Measurements from ENCODE around the gene RARB.
A peak's percentile ranks its signal among the peaks of the same experiment; 100 is the strongest.

Gene RARB

DNA sequence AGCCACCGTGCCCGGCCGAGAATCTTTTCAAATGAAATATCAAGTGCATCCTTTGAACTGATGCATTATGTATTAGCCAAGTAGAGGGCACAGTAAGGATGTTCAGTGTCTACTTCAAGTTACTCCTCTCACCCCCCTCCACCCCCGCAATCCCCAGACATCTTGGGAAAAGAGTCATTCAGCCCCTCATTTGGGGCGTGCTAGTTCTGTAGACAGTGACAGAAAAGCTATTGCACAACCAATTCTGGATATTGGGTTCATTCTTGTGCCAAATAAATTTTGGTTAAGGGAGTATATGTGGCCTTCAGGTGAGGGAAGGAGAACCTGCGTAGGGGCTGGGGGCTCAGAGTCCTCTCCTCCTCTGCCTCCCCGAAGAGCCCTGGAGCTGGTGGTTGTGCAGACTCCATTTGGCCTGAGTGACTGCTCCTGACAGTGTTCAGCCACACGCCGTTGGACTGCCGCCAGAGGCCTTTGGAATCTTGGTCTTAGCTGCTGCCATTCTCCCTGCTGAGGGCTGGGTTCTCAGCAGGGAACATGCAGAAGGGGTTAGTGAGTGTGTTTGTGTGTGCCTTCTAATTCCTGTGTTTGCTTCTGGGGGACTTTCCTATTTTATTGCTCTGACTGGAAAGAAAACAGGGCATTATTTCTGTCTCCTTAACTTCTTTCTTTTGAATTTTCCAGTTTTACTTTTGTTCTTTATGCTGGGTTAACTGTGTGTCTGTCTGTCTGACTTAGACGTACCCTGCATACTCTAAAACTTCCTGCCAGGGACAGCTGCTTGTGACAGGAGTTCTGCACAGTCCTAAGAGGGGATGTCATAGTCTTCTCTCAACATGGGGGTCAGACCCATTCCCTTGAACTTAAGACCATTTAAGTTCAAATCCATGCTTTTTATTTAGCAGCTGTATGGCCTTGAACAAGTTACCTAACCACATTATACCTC, 21.0 kb downstream of the RARB start:
- DNase-seq, result peak; percentile 28

DNA sequence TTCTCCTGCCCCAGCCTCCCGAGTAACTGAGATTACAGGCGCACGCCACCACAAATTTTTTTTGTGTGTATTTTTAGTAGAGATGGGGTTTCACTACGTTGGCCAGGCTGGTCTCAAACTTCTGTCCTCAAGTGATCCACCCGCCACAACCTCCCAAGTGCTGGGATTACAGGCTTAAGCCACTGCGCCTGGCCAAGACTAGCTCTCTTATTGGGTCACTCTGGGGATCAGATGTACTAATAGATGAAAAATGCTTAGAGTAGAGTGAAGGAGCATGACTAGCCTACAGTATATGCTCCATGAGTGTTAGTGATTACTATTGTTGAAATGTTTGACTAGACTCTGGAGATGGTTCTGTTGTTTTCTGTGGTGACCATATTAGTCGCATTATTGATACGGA, 21.8 kb downstream of the RARB start:
- DNase-seq, result no peak

DNA sequence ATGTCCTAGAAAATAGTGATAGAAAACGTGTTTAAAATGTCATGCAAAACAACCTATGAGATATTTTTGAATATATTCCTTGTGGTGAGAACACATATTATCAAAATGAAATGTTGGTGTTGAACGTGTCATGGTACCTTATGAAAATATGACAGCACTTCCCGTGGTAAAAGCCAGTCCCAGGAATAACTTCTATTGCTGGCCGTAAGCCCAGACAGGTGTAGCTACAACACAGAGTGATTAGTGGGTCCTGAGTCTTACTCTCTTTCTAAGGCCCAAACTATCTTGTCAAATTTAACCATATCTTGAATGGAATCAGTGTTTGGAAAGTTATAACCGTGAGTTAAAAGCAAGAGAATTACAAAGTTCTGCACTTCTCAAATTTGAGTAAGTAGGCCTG, 24.1 kb downstream of the RARB start:
- DNase-seq, result no peak

DNA sequence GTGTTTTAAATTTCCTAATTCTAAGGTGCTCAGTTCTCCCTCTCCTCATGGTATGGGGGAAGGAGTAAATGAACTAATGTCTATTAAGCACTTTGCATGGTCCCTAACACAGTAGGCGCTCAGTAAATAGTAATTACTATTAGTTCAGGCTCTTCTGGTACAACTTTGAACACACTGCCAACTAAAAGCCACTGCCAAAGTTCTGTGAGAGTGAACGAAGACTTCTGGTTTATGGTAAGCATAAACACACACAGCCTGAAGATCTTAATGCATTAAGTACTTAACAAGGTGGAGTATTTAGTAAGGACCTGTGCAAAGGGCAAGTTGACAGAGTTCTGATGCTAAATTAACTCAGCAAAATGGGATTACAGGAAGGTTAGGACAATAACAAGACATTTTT, 24.7 kb downstream of the RARB start:
- no peak for DNase-seq

DNA sequence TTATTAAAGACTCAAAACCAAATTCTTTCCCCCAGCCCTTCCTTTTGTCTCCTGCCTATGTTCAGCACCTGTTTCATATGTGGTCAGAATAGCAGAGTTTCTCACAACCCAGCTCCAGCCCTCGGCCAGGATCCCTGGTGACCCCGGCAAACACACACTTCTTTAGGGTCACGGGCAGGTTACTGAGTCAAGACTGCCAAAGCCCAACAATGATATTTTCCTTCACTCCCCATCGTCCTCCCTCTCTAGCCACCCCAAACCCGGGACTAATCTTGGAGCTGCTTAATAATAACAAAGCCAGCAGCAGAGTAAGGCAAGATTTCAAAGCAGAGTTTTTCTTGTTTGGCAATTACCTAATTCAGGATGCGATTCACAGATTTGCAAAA, 25.5 kb downstream of the RARB start:
- DNase-seq, result no peak

DNA sequence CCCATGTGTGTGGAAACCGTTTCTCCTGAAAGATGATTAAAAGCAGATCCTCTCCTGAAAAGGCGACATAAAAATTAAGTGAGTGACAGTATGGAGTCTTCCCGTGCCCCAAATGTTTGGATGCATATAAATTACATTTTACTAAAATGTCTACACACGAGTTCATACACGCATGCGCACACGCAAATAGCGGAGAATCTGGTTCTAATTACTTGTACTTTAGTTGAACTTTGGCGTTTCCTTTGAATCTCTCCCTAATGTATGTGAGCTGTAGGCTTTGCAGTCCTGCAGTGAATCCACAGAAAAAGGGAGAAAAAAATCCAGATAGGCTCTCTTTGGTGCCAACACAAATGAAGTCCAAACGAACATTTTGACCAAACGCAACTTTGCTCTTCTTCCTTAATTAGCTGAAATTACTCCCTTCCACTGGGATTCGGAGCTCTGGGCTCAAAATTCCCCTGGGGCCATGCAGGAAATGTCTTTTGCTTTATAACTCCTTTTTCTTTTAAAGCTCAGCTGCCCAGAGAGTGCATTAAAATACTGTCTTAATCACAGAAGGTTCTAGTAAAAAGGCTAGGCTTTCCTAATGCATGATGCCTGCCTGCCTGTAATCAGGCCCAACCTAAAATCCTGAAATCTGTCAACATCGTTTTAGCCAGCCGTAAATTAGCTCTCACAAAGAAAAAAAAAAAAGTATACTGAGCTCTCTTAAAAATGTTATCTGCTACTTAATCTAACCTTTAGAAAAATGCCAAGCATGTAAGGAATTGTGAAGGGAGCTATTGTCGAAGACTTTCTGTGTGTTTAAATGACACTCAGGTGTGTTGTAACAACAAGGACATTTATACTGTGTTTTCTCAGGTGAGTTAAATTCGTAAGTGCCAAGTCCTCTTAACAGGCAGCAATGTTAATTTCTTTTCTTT, 26.2 kb downstream of the RARB start:
- DNase-seq, result no peak

DNA sequence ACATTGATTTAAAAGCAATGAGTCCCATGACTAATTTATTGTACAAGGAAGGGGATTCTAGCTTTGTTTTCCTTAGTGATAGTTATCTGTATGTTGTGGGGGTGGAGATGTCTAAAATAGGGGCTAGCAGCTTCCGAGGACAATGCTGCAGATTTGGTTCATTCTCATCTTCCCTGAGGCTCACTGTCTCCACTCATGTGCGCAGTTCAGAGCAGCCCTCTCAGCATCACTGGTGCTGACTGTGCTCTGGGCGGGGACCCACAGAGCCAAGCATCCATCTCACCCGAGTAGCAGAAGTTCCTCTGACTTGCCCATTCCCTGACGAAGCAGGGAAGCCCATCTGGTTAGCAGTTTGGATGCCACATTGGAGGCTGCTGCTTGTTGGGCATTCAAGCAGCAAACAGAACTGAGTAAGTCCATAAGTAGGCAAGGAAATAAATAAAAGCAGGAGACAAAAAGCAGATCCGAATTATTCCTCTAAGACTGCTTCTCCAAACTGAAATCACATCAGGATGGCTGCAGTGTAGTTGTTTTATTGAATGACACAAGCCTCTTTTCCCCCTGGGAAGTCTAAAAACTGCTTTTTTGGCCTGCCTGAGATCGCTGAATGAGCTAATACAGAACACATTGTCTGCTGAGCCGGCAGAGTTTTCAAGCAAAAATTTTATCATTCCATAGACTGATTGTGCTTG, 27.5 kb downstream of the RARB start:
- no peak for DNase-seq

DNA sequence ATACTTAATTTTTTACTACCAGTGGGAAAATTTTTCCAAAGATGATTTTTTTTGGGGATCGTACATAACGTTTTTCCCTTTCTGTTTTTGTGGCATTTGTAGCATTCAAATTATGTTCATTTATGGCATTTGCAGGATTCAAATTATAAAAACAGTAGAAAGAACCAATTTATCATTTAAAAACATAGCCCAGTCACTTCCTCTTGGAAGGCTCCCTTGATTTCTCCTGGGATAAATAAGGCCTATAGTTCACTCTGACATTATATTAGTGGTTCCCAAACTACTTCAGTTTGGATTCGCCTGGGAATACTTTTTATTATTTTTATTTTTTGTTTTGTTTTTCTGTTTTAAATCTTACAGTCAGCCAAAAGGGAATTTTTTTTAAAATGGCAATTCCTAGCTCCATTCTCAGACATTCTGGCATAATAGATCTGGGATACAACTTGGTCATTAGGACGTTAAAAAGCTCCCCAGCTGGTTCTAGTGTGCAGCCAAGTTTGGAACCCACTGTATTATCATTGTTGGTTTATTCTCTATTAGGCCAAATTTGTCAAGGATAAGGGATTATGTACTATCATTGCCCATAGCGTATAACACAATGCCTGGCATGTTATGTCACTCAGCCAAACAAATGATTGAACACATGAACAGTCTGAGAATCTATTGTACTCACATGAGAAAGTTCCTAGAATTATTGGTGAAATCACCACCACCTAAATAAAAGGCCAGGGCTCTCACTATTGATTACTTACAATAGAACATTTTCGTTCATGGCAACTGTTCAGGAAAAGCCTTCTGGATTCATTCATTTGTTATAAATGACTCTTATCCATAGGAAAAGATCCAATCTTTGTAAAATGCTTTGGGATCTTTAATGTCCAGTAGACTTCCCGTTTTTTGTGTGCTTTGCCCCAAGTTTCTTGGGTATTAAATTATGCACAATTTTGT, 28.9 kb downstream of the RARB start:
- DNase-seq, result no peak

DNA sequence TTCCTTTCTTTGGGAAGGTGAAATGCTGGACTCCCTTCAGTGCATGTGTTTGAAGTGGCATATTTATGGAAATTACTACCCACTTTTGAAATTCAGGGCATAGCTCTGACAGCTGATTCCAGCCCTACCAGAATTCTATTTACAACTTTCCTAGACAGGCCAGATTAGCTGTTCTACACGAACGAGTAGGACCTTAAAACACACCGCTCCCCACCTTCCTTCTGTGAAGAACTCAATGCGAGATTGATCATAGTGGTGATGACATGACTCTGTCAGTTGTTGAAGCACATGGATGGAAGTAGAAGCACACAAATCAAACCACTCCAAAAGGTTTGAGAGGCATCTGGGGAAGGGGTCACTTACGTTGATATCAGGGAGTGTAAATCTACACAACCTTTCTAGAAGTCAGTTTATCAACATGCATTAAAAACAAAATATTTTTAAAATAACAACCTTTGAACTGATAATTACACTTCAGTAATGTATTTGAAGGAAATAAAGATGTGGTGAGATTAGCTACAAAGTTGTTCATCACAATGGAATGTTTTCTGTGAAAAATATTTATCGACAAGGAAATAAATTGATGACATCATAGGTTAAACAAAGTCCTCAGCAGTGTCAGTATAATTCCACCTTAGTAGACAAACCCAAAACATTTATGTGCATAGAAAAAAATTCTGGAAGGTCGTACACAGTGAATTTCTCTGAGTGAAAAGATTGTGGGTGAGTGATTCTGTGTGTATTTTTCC, 29.8 kb downstream of the RARB start:
- no peak for DNase-seq

DNA sequence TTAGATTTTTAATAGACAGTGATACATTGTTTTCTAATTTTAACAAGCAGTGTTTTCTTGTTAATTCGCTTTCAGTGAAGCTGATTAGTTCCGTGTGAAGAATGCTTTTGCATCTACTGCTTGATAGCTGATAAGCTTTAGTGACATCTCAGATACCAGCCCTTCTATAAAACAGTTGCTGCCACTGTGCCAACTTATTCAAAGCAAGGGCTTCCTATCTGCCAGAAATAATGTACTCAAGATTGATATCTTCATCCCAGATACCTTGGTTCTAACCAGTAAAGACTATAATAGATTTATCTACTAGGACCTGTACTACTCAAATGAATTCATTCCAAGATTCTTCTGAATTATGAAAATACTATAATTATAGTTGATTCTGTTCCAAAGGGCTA, 30.4 kb downstream of the RARB start:
- no peak for DNase-seq

DNA sequence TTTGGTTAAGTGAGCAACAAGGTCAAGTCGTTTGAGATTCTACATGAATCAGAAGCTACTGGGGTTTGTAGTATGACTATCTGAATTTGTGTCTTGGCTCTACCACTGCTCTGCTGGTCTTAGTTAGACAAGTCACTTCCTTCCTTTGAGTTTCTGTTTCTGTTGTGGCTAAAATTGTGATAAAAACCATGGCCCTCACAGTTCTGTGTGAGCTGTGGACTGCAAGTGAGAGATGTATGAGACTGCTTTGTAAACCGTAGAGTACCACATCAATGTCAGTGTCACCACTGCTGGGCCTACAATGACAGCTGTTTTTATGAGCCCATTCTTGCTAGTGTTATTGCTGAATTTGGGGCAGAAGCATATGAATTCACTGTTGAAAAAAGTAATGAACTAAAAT, 32.7 kb downstream of the RARB start:
- no peak for DNase-seq

DNA sequence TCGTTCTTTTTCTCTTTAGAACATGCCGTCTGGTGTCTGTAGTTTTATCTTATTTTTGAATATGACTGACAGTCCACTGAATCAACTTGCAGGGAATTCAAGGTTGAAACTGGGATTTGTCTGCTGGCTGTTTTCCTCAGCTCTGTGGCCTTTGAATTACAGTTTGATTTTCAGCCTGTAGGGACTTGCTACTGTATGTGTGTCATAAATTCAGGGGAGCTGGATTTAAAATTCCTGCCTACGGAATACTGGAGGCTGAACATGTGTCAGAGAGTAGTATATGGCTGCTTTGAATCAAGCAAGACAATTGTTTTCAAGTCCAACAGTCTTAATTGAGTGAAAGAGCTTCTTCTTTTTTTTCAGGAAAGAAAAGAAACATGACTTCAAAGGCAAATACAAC, 33.9 kb downstream of the RARB start:
- DNase-seq, result no peak

DNA sequence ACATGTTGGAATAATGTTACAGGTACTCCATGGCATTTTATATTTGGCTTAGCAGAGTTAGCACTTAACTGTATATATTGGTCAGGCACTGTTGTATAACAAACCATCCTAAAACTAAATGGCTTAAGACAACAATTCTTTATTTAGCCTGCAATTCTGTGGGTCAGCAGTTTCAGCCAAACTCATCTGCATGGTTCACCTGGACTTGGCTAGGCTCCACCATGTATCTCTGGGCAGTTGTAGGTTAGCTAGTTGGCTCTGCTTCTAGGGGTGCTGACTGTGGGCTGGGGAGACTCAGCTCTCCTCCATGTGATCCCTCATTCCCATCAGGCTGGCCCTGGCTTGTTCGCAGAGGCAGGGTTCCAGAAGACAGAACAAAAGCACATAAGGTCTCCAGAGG, 34.4 kb downstream of the RARB start:
- DNase-seq, result no peak

DNA sequence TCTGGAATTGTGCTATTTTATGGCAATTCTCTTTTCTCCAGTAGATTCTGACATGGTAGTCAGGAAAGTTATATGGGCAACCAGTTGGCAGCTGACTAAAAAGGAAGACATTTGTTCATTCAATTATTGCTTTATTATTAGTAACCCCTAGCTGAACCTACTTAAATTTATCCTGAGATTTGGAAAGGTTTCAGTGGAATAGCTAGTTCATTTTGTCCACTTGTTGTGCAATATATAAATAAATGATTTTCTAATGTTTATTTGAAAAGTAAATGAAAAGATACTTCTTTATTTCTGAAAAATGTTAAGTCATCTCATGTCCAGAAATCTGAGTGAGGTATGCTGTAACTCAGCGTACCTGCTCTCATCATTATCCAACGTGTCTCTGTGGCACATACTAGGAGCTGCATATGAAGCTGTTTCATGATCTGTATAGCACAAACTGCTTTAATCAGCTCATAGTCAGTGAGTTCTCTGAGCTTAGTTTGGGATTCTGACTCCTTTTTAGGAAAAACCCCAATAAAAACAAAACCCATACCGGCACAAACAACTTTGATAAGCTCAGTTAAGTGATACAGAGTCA, 35.9 kb downstream of the RARB start:
- no peak for DNase-seq

DNA sequence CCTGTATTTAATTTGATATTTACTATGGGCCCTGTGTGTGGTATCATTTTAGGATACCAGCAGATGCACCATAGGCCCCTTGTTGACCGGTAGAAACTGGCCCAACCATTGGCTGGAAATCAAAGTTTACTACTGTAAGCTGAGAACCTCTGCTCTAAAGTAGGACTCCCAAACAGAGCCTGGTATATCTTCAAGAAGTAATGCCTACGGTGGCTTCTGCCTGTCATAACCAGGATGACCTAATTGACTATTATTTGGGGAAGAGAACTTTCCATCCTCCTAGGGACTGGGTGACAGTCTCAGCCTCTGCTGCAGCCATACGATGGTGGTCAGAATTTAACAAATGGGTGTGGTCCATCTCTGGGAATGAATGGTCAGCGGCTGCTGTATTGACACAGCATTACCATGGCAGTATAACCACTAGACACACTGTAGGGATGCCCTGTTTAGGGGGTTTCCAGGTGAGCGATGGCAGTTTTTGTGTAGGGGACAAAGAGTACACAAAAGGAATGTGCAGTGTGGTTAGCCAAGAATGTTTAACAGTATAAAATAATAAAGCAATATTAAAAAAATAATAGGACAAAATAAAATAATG, 37.3 kb downstream of the RARB start:
- DNase-seq, result no peak

DNA sequence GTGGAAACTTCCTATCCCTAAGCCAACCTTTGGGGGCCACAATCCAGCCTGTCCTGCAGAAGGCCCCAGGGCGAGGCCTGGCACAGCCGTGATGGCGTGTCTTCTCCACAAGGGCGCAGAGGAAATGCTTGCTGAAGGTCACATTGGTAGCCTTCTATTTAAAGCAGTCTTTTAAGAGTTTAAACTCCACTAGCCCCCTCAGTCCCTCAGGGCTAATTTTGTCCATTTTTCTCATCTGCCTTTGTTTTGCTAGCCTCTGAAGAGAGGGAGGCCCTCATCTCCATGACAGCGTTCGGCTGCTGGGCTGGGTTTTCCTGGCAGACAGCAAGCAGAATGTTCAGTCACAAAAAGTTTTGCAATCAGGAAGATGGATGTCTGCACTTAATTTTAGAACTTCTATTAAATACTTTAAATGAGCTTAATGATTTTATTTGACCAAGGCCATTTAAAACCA, 40.8 kb downstream of the RARB start:
- no peak for DNase-seq

DNA sequence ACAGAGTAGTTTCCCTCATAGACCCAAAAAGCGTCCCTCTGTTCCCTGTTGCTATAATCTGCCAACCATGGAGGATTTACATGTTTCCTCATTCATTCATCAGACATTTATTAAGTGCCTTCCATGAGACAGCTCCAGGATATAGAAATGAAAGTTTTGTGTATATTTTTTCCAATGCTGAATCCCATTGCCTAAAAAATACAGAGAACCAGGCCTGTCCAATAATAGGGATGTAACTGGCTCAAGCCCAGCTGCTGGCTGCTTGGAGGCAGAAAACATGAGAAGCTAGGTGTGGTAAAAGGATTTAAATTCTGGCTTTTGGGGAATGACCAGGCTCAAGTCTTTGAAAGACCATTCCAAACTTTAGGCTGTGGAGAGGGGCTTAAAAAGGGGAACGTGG, 41.5 kb downstream of the RARB start:
- DNase-seq, result no peak

DNA sequence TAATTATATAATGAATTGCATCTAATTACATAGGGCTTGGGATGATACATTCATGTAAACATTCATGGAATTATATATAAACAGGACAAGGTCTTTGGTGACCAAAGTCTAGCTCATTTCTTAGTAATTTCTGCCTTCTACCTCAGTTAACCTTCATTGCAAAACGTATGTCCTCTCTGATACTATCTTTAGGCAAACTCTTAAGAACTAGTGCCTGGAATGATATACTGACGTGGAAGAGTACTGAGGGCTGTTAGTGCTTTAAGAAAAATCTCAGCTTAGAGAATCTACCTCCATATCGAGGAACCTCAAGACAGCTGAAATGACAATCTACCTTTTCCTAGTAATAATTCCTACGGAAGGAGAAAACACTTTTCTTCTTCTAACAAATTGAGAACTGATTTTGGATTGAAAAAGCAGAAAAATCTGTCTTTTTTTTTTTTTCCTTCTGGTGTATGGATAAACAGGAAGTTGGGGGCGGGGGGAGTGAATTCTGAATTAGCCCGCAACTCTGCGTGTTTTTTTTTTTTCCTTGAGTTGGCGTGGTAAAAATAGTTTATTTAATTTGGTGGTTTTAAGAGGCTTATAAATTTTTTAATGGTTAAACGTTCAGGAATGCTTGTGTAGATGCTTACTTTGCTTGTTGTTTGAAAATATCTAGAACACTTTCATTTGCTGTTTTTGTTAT, 43.2 kb downstream of the RARB start:
- no peak for DNase-seq

DNA sequence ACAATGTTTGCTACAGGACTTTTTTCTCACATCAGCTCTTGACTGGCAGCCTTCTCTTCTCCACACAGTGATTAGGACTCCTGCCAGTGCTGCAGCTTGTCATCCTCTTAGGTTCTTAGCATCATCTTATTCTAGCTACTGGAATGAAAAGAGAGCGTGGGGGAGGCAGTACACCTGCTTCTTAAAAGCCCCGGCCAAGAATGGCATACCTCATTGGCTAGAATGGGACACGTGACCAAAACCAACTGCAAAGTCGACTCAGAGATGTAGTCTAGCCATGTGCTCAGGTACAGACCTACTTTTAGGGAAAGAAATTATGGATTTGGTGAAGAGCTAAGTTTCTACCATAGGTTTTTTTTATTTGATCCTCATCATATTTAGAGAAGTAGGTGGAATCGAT, 44.1 kb downstream of the RARB start:
- DNase-seq, result no peak

DNA sequence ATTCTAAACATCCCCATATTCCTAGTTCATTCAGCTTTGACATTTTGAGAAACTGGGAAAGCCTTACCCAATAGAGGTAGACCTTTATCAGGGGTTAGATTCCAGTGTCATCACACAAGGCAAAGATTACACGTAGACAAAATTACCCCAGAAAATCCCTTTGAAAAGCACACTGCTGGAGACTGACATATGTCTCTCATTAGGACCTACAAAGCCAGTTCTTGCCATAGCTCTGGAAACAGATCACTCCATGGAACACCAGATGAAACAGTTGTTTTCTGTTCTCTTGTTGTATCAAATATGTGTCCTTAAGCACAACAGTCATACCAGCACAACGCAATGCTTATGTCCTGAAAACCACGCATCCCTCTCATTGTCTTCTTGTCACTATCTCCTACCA, 44.7 kb downstream of the RARB start:
- DNase-seq, result no peak
